ENCODE results near the gene AKT1S1. TPM values are rescaled to one million over a fixed set of nuclear protein-coding genes. Genes with fewer than 3 reads are reported as not detected.

The AKT1S1 gene
- total and polyA plus RNA-seq, 2 of the 13 experiments (the other 11 are each of a cell fraction or from before 2014, with no cell fraction given): 13.5 to 27.8 TPM

DNA sequence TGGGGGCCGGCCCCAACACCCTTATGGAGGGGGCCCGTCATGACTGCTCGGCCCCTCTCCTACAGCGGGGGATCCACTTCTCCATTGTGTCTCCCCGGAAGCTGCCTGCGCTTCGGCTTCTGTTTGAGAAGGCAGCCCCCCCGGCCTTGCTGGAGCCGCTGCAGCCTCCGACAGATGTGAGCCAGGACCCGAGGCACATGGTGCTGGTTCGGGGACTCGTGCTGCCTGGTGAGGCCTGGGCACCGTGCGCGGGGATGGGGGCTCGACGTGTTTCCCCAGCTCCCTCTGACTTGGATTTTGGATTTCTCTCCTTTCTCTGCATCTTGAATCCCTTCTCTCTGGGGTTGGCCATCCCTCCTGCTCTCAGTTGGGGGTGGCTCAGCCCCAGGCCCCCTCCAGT is 47.4 kb downstream of the AKT1S1 start (continued):
- TF ChIP-seq, protein P1, sequence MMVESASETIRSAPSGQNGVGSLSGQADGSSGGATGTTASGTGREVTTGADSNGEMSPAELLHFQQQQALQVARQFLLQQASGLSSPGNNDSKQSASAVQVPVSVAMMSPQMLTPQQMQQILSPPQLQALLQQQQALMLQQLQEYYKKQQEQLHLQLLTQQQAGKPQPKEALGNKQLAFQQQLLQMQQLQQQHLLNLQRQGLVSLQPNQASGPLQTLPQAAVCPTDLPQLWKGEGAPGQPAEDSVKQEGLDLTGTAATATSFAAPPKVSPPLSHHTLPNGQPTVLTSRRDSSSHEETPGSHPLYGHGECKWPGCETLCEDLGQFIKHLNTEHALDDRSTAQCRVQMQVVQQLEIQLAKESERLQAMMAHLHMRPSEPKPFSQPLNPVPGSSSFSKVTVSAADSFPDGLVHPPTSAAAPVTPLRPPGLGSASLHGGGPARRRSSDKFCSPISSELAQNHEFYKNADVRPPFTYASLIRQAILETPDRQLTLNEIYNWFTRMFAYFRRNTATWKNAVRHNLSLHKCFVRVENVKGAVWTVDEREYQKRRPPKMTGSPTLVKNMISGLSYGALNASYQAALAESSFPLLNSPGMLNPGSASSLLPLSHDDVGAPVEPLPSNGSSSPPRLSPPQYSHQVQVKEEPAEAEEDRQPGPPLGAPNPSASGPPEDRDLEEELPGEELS (CRISPR knock-in tag; IDR thresholded peaks at IDR 0.05): no peak
- TF ChIP-seq ZSCAN9 (CRISPR knock-in tag; IDR thresholded peaks at IDR 0.05; ENCODE audit: borderline replicate concordance): no peak
- no peak for TF ChIP-seq ZZZ3 (CRISPR knock-in tag; IDR thresholded peaks at IDR 0.05; ENCODE audit: borderline replicate concordance)
- no peak for TF ChIP-seq CENPX (CRISPR knock-in tag; IDR thresholded peaks at IDR 0.05)

GRCh38 chr19:49829200-49829599 is 48.0 kb downstream of the AKT1S1 start:
- CTCF ChIA-PET (ENCODE audit: low intra/inter-chr PET ratio, low total read pairs): no interaction called here
- Histone ChIP-seq H3K27ac (ENCODE audit: extremely low read length, insufficient read depth, low read length) (no peak overlapping the region), H3K4me3 (replicated peaks in 1 of 3; ENCODE audit: insufficient read depth in 1 of 3, low read depth in 2 of 3, low read length in 3 of 3) (no peak overlapping the region), H3K27me3 (ENCODE audit: control insufficient read depth in 1 of 2, insufficient read depth in 2 of 2, low read length in 2 of 2) (no peaks in the 10 kb centered on the region), H3K79me2 (ENCODE audit: insufficient read depth, low read length) (no peaks in the 10 kb centered on the region), H3K9me3 (ENCODE audit: low read length) (no peaks in the 10 kb centered on the region), H3K9ac (ENCODE audit: insufficient read depth, low read depth, low read length) (no peak overlapping the region), H3K4me2 (ENCODE audit: low read depth, low read length) (no peak overlapping the region), H2AFZ (ENCODE audit: low read length) (no peak overlapping the region), H3K36me3 (replicated peaks in 1 of 2; ENCODE audit: control insufficient read depth in 1 of 2, insufficient read depth in 2 of 2, low read length in 2 of 2) (peaks cover 21 to 45% of the 10 kb centered on the region in 2 experiments), H3K4me1 (ENCODE audit: insufficient read depth, low read length) (no peaks in the 10 kb centered on the region), H4K20me1 (ENCODE audit: insufficient read depth, low read length) (no peaks in the 10 kb centered on the region)
- BruUV-seq (replicated peaks): no TSS peak
- WGBS (ENCODE audit: low lambda C conversion rate): 96% methylated on average over 7 of the region's 8 CpGs
- ATAC-seq (no peak), FAIRE-seq (no peak), DNase-seq (ENCODE audit: low spot score) (no peak)
- in situ Hi-C loops (cut with HindIII; ENCODE audit: extremely low pct_ligation_motif_present, low pct_unique_long_range_greater_than_20kb) (no loop called here), intact Hi-C loops (cut with micrococcal nuclease; ENCODE audit: unreplicated experiment) (no loop called here)
- POLR2A ChIA-PET: no interaction called here
- no peak for TF ChIP-seq NFKB2 (CRISPR knock-in tag; IDR thresholded peaks at IDR 0.05; ENCODE audit: borderline replicate concordance)
- no peak for TF ChIP-seq TOPORS (CRISPR knock-in tag; IDR thresholded peaks at IDR 0.05)
- TF ChIP-seq ZNF703 (CRISPR knock-in tag; IDR thresholded peaks at IDR 0.05; ENCODE audit: borderline replicate concordance): no peak
- no peak for TF ChIP-seq SKI (IDR thresholded peaks at IDR 0.05; ENCODE audit: partially characterized antibody)
- TF ChIP-seq ISL2 (CRISPR knock-in tag; IDR thresholded peaks at IDR 0.05): no peak
- TF ChIP-seq, protein P2, sequence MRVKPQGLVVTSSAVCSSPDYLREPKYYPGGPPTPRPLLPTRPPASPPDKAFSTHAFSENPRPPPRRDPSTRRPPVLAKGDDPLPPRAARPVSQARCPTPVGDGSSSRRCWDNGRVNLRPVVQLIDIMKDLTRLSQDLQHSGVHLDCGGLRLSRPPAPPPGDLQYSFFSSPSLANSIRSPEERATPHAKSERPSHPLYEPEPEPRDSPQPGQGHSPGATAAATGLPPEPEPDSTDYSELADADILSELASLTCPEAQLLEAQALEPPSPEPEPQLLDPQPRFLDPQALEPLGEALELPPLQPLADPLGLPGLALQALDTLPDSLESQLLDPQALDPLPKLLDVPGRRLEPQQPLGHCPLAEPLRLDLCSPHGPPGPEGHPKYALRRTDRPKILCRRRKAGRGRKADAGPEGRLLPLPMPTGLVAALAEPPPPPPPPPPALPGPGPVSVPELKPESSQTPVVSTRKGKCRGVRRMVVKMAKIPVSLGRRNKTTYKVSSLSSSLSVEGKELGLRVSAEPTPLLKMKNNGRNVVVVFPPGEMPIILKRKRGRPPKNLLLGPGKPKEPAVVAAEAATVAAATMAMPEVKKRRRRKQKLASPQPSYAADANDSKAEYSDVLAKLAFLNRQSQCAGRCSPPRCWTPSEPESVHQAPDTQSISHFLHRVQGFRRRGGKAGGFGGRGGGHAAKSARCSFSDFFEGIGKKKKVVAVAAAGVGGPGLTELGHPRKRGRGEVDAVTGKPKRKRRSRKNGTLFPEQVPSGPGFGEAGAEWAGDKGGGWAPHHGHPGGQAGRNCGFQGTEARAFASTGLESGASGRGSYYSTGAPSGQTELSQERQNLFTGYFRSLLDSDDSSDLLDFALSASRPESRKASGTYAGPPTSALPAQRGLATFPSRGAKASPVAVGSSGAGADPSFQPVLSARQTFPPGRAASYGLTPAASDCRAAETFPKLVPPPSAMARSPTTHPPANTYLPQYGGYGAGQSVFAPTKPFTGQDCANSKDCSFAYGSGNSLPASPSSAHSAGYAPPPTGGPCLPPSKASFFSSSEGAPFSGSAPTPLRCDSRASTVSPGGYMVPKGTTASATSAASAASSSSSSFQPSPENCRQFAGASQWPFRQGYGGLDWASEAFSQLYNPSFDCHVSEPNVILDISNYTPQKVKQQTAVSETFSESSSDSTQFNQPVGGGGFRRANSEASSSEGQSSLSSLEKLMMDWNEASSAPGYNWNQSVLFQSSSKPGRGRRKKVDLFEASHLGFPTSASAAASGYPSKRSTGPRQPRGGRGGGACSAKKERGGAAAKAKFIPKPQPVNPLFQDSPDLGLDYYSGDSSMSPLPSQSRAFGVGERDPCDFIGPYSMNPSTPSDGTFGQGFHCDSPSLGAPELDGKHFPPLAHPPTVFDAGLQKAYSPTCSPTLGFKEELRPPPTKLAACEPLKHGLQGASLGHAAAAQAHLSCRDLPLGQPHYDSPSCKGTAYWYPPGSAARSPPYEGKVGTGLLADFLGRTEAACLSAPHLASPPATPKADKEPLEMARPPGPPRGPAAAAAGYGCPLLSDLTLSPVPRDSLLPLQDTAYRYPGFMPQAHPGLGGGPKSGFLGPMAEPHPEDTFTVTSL (CRISPR knock-in tag; IDR thresholded peaks at IDR 0.05; ENCODE audit: borderline replicate concordance): no peak
- no peak for TF ChIP-seq THYN1 (CRISPR knock-in tag; IDR thresholded peaks at IDR 0.05; ENCODE audit: borderline replicate concordance, low read depth)
- TF ChIP-seq, protein P3, sequence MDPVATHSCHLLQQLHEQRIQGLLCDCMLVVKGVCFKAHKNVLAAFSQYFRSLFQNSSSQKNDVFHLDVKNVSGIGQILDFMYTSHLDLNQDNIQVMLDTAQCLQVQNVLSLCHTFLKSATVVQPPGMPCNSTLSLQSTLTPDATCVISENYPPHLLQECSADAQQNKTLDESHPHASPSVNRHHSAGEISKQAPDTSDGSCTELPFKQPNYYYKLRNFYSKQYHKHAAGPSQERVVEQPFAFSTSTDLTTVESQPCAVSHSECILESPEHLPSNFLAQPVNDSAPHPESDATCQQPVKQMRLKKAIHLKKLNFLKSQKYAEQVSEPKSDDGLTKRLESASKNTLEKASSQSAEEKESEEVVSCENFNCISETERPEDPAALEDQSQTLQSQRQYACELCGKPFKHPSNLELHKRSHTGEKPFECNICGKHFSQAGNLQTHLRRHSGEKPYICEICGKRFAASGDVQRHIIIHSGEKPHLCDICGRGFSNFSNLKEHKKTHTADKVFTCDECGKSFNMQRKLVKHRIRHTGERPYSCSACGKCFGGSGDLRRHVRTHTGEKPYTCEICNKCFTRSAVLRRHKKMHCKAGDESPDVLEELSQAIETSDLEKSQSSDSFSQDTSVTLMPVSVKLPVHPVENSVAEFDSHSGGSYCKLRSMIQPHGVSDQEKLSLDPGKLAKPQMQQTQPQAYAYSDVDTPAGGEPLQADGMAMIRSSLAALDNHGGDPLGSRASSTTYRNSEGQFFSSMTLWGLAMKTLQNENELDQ (CRISPR knock-in tag; IDR thresholded peaks at IDR 0.05; ENCODE audit: borderline replicate concordance): no peak
- TF ChIP-seq TBL1XR1 (IDR thresholded peaks at IDR 0.05; ENCODE audit: borderline replicate concordance, low read length, partially characterized antibody): no peak
- no peak for TF ChIP-seq PRPF4 (IDR thresholded peaks at IDR 0.05; ENCODE audit: low read depth, low read length, poor library complexity, severe bottlenecking)
